Gastroesophageal sphincter (tissue), 4 donors: ENCODE results near the gene TARS3. TPM values are rescaled to one million over a fixed set of nuclear protein-coding genes. Genes with fewer than 3 reads are reported as not detected.

Experiments used
- ATAC-seq: fragments of 150-250 bp; one replicate; pipeline ENCODE4 v1.9.1; 2016; ENCODE audit warnings: mild to moderate bottlenecking, moderate library complexity
- H3K27ac ChIP-seq, 4 donors: fragments of 200-600 bp; sonication (generic) in 3 of 4; 1 replicate in 3 of 4; 2 replicates in 1 of 4; pipeline ENCODE4 v1.5.1; 2016 to 2019
- H3K27me3 ChIP-seq: fragments of 200-600 bp; sonication (generic); one replicate; pipeline ENCODE4 v1.5.1; 2019
- H3K36me3 ChIP-seq, 2 donors: fragments of 200-600 bp; sonication (generic); one replicate each; pipeline ENCODE4 v1.5.1; 2019; ENCODE audit warnings: control low read depth in 1 of 2
- H3K4me1 ChIP-seq, 3 donors: fragments of 200-600 bp; sonication (generic); 1 replicate in 2 of 3; 2 replicates in 1 of 3; pipeline ENCODE4 v1.5.1; 2016 to 2019; ENCODE audit warnings: control low read depth in 2 of 3
- H3K4me3 ChIP-seq, 2 donors: fragments of 200-600 bp; sonication (generic); one replicate each; pipeline ENCODE4 v1.5.1; 2019; ENCODE audit warnings: mild to moderate bottlenecking in 1 of 2, moderate library complexity in 1 of 2
- H3K9me3 ChIP-seq, 3 donors: fragments of 200-600 bp; sonication (generic); one replicate each; pipeline ENCODE4 v1.5.1; 2017 to 2019; ENCODE audit warnings: control low read depth in 2 of 3
- EP300 ChIP-seq: sonication (generic); formaldehyde crosslinking; IDR thresholded peaks from one replicate; pipeline ENCODE4 v1.6.1; 2017; ENCODE audit warnings: antibody characterized with exemption, mild to moderate bottlenecking
- POLR2A ChIP-seq, 2 donors: fragments of 450-650 bp; IDR thresholded peaks; one replicate each; pipeline ENCODE4 v1.6.1; 2017; ENCODE audit warnings: antibody characterized with exemption in 2 of 2, mild to moderate bottlenecking in 2 of 2, moderate library complexity in 1 of 2
- POLR2AphosphoS5 ChIP-seq: sonication (generic); formaldehyde crosslinking; IDR thresholded peaks from one replicate; pipeline ENCODE4 v1.6.1; 2017; ENCODE audit warnings: antibody characterized with exemption
- WGBS, 2 donors: methylation state at CpG; one replicate each; pipeline ENCODE4 v1.1.5; 2018; ENCODE audit warnings: low coverage in 1 of 2; 5-methylcytosine and 5-hydroxymethylcytosine counted together
- total RNA-seq, 4 donors: library from RNA; depleted of rRNA; stranded (reverse); fragments of >200 nt; gene quantifications; one replicate each; pipeline ENCODE4 v1.1.0, GENCODE V29; 2016
- TF ChIP-seq, protein P1 (sequence below), 4 experiments: fragments of 200-600 bp in 2 of 4; fragments of 450-650 bp in 2 of 4; sonication (generic) in 1 of 4; IDR thresholded peaks; one replicate each; pipeline ENCODE4 v1.5.1; 2017 to 2019; ENCODE audit warnings: antibody characterized with exemption in 4 of 4, mild to moderate bottlenecking in 2 of 4, moderate library complexity in 2 of 4

Gene TARS3
- total RNA-seq, 4 donors from 2014 or later: 19.2 to 49.0 (median 26.7) TPM

DNA sequence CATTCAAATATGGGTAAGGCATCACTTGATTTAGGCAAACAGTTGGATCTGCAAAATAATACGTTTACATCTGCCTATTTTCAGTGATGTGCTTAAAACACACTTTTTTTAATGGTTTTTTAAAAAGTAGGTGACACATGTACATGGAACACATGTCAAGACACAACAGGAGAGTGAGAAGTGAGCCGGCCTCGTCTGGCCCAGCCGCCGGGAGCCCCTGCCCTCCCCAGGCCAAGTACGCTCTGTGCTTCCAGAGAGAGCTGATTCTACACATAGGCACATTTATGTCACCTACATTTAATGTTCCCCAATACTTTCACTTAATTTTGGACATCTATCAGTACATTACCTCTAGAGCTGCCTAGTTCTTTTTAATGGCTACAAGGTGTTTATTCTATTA, 75.9 kb downstream of the TARS3 start:
- H3K36me3 ChIP-seq: peaks cover 0 to 63% of the 10 kb centered on the region in 2 donors
- TF ChIP-seq, protein P1, sequence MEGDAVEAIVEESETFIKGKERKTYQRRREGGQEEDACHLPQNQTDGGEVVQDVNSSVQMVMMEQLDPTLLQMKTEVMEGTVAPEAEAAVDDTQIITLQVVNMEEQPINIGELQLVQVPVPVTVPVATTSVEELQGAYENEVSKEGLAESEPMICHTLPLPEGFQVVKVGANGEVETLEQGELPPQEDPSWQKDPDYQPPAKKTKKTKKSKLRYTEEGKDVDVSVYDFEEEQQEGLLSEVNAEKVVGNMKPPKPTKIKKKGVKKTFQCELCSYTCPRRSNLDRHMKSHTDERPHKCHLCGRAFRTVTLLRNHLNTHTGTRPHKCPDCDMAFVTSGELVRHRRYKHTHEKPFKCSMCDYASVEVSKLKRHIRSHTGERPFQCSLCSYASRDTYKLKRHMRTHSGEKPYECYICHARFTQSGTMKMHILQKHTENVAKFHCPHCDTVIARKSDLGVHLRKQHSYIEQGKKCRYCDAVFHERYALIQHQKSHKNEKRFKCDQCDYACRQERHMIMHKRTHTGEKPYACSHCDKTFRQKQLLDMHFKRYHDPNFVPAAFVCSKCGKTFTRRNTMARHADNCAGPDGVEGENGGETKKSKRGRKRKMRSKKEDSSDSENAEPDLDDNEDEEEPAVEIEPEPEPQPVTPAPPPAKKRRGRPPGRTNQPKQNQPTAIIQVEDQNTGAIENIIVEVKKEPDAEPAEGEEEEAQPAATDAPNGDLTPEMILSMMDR (IDR thresholded peaks at IDR 0.05): no peak
- TF ChIP-seq POLR2AphosphoS5 (no peak), EP300 (no peak)
- WGBS, 2 donors: 86 to 87% methylated on average over 6 of the region's 6 CpGs

GRCh38 chr15:101647251-101647650, 77.0 kb downstream of the TARS3 start:
- no peak overlapping the region for H3K4me3 ChIP-seq
- no peaks in the 10 kb centered on the region for H3K27me3 ChIP-seq
- H3K27ac ChIP-seq: no peak overlapping the region
- no peaks in the 10 kb centered on the region for H3K9me3 ChIP-seq
- WGBS, 2 donors: 60 to 79% methylated on average over 1 to 3 of the region's 3 CpGs
- H3K4me1 ChIP-seq: peaks cover 11 to 49% (median 14%) of the 10 kb centered on the region in 3 donors
- no peak for ATAC-seq
- peaks cover 0 to 74% of the 10 kb centered on the region in 2 donors for H3K36me3 ChIP-seq
- TF ChIP-seq EP300 (no peak), POLR2A (IDR thresholded peaks at IDR 0.05) (no peak), POLR2AphosphoS5 (no peak)
- TF ChIP-seq, protein P1 (IDR thresholded peaks at IDR 0.05): no peak

More for the DNA sequence above, 75.9 kb downstream of the TARS3 start:
- no peak for ATAC-seq
- Histone ChIP-seq H3K9me3 (no peaks in the 10 kb centered on the region), H3K4me1 (peaks cover 11 to 52% (median 14%) of the 10 kb centered on the region in 3 donors), H3K27me3 (no peaks in the 10 kb centered on the region), H3K27ac (no peak overlapping the region), H3K4me3 (no peak overlapping the region)

DNA sequence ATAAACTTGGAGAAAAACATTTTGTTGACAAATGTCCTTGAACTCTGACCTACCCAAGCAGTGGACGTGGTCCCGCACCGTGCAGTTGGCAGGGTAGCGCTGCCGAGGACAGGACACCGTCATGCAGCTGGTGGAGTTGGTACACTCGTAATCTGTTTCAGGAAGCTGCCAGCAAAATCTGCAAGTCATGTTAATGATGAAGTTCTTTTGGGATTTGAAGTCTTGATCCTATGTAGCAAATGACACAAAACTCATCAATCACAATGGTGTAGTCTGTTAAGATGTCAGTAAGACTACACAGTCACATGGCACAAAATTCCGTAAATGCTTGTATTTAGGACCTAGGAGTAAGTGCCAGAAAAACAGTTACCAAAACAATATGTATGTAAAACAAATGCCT, 77.6 kb downstream of the TARS3 start:
- Histone ChIP-seq H3K27ac (no peak overlapping the region), H3K4me1 (peaks cover 11 to 55% (median 14%) of the 10 kb centered on the region in 3 donors)

DNA sequence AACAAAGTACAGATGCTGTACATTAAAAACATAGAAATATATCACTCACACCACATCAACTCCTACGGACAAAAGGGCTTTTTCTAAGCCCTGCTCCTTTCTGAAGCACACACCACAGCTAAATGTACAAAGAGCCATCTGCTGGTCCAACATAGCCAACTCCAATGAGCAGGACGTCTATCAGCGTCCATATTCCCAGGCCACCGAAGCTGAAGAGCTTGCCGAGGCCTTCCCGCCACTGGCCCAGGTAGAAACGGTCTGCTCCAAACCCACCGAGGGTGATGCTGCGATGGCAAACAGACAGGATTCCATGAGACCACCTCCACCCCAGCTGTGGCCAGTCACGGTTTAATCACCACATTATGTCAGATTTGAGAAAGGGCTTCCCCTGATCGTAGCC, 81.9 kb downstream of the TARS3 start:
- H3K36me3 ChIP-seq: peaks cover 2 to 80% of the 10 kb centered on the region in 2 donors
- WGBS, 2 donors: 48 to 52% methylated on average over 5 to 6 of the region's 11 CpGs
- no peak overlapping the region for H3K4me3 ChIP-seq
- no peaks in the 10 kb centered on the region for H3K9me3 ChIP-seq
- no peaks in the 10 kb centered on the region for H3K27me3 ChIP-seq
- H3K4me1 ChIP-seq: peaks cover 0 to 31% (median 0%) of the 10 kb centered on the region in 3 donors
- no peak for ATAC-seq
- TF ChIP-seq POLR2A (IDR thresholded peaks at IDR 0.05) (no peak), POLR2AphosphoS5 (no peak), EP300 (no peak)
- TF ChIP-seq, protein P1 (IDR thresholded peaks at IDR 0.05): no peak
- peak overlapping the region in 3 of 4 donors; percentile 28 to 64 (median 56) for H3K27ac ChIP-seq

More for the DNA sequence above, 77.6 kb downstream of the TARS3 start:
- Histone ChIP-seq H3K27me3 (no peaks in the 10 kb centered on the region), H3K36me3 (peaks cover 0 to 77% of the 10 kb centered on the region in 2 donors), H3K9me3 (no peaks in the 10 kb centered on the region), H3K4me3 (no peak overlapping the region)
- WGBS, 2 donors: 64 to 69% methylated on average over 8 of the region's 8 CpGs
- TF ChIP-seq, protein P1 (IDR thresholded peaks at IDR 0.05): no peak
- TF ChIP-seq POLR2A (IDR thresholded peaks at IDR 0.05) (no peak), POLR2AphosphoS5 (no peak), EP300 (no peak)
- no peak for ATAC-seq

GRCh38 chr15:101641894-101642293, 82.4 kb downstream of the TARS3 start:
- no peaks in the 10 kb centered on the region for H3K9me3 ChIP-seq
- peaks cover 0 to 28% (median 0%) of the 10 kb centered on the region in 3 donors for H3K4me1 ChIP-seq
- H3K36me3 ChIP-seq: peaks cover 2 to 78% of the 10 kb centered on the region in 2 donors
- WGBS, 2 donors: 36 to 42% methylated on average over 1 of the region's 1 CpG
- no peaks in the 10 kb centered on the region for H3K27me3 ChIP-seq
- TF ChIP-seq POLR2A (IDR thresholded peaks at IDR 0.05) (no peak), EP300 (no peak), POLR2AphosphoS5 (no peak)
- TF ChIP-seq, protein P1 (IDR thresholded peaks at IDR 0.05): no peak
- no peak overlapping the region for H3K4me3 ChIP-seq
- peak overlapping the region in 2 of 4 donors; percentile 56 to 64 for H3K27ac ChIP-seq
- peak; percentile 61 for ATAC-seq
